Measurements from ENCODE around the gene CDK11A. TPM values are rescaled to one million over a fixed set of nuclear protein-coding genes. Genes with fewer than 3 reads are reported as not detected.

The CDK11A gene
- polyA plus RNA-seq, 1 donor (not counting 4 experiments of a cell fraction or from before 2014, with no cell fraction given) = 3.5 TPM

DNA sequence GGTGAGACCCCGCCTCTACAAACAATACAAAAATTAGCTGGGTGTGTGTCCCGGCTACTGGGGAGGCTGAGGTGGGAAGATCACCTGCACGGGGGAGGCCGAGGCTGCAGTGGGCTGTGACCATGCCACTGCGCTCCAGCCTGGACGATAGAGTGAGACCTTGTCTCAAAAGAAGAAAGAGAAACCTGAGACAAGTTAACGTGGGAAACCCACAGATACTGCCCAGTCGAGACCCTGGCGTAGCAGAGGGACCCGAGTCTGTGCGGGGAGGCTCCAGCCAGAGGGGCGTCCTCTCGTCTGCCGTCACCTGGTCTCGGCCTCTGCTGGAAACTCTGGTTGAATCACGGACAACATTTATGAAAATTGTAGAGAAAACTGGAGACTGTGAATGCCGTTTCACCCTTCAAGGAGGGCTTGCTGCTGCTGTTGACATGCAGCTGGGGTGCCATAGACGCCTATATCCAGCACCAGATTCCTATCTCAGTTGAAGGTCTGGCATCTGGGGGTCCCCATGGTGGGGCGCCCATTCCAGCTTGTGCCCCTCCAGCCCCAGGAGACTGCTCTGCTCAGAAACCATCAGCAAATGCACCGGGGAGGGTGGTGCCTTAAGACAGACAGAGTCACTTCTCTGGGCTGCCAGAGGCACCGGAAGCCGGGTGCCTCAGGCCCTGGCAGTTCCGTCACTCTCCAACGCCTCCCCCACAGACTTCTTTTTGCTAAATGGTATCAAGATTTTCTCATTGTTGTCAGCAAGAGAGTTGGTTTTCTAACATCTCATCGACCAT, 51.8 kb downstream of the CDK11A start:
- FAIRE-seq (no peak), DNase-seq (ENCODE audit: low read depth, low spot score) (no peak)
- dilution Hi-C loops (cut with MboI; ENCODE audit: extremely low pct_ligation_motif_present, low sequenced_read_pairs) = no loop called here
- no peak overlapping the region for H3K27ac ChIP-seq (ENCODE audit: control insufficient read depth, insufficient read depth, low read length)
- no peak overlapping the region for H3K4me2 ChIP-seq (ENCODE audit: control insufficient read depth, extremely low read depth, insufficient read depth, low read depth, low read length)
- TF ChIP-seq, protein P1, sequence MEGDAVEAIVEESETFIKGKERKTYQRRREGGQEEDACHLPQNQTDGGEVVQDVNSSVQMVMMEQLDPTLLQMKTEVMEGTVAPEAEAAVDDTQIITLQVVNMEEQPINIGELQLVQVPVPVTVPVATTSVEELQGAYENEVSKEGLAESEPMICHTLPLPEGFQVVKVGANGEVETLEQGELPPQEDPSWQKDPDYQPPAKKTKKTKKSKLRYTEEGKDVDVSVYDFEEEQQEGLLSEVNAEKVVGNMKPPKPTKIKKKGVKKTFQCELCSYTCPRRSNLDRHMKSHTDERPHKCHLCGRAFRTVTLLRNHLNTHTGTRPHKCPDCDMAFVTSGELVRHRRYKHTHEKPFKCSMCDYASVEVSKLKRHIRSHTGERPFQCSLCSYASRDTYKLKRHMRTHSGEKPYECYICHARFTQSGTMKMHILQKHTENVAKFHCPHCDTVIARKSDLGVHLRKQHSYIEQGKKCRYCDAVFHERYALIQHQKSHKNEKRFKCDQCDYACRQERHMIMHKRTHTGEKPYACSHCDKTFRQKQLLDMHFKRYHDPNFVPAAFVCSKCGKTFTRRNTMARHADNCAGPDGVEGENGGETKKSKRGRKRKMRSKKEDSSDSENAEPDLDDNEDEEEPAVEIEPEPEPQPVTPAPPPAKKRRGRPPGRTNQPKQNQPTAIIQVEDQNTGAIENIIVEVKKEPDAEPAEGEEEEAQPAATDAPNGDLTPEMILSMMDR (optimal IDR thresholded peaks at IDR 0.05 in 1 of 3, IDR thresholded peaks at IDR 0.05 in 1 of 3, conservative IDR thresholded peaks at IDR 0.05 in 1 of 3; ENCODE audit: extremely low read depth in 1 of 3, insufficient read depth in 2 of 3, low read length in 3 of 3) = no peak
- TF ChIP-seq EZH2 (IDR thresholded peaks at IDR 0.05; ENCODE audit: low read length) = no peak
- H3K9ac ChIP-seq (ENCODE audit: control insufficient read depth, extremely low read depth, insufficient read depth, low read length) = no peak overlapping the region
- no peaks in the 10 kb centered on the region for H3K9me1 ChIP-seq (ENCODE audit: control insufficient read depth, extremely low read depth, insufficient read depth, low read length)
- no peaks in the 10 kb centered on the region for H3K79me2 ChIP-seq (ENCODE audit: control insufficient read depth, insufficient read depth, low read length)
- H4K20me1 ChIP-seq (ENCODE audit: control insufficient read depth, extremely low read depth, insufficient read depth, low read length) = no peaks in the 10 kb centered on the region
- no peaks in the 10 kb centered on the region for H3K27me3 ChIP-seq (ENCODE audit: control insufficient read depth, extremely low read depth, insufficient read depth, low read length)
- H3K36me3 ChIP-seq (ENCODE audit: control insufficient read depth in 2 of 2, extremely low read depth in 1 of 2, insufficient read depth in 2 of 2, low read length in 2 of 2) = peaks cover 0 to 5% of the 10 kb centered on the region in 2 experiments
- H3K9me3 ChIP-seq (ENCODE audit: control insufficient read depth, low read depth, low read length) = no peaks in the 10 kb centered on the region
- no peak overlapping the region for H3K4me3 ChIP-seq (ENCODE audit: control insufficient read depth in 2 of 3, extremely low read depth in 1 of 3, insufficient read depth in 2 of 3, low read depth in 1 of 3, low read length in 3 of 3)
- no peak overlapping the region for H2AFZ ChIP-seq (ENCODE audit: control insufficient read depth, low read length)
- H3K4me1 ChIP-seq (ENCODE audit: control insufficient read depth, extremely low read depth, insufficient read depth, low read length) = no peaks in the 10 kb centered on the region

DNA sequence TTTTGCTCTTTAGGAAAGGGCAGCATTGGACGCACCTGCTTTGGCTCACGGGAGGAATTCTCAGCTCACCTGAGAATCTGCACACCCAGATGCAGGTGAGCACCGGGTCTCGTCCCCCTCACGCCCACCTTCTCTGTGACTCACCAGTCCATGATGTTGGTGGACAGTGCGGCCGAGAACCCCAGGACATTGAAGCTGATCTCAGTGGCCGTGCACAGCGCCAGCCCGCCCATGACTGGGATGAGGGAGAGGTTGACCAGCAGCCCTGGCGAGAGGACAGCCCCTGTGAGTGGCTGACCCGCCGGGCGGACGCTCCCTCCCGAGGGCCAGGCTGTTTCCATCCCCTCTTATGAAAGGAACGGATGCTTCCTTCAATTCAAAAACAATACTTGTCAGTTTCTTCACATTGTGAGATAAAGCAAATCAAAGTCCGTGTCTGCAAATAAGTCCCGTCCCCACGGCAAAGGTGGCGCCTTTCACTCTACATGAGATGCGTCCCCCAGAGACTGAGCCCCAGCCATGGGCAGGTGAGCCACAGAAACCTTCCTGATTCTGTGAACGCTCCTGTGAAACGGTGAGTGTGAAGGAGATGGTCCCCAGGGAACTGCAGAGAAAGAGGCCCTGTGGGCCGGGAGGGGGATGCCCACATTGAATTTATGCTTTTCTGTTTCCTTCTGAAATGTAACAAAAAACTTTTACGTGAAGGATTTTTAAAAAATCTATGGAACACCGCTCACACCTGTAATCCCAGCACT, 52.6 kb downstream of the CDK11A start:
- Histone ChIP-seq H3K9ac (ENCODE audit: control insufficient read depth, extremely low read depth, insufficient read depth, low read length) (no peak overlapping the region), H3K79me2 (ENCODE audit: control insufficient read depth, insufficient read depth, low read length) (no peaks in the 10 kb centered on the region), H4K20me1 (ENCODE audit: control insufficient read depth, extremely low read depth, insufficient read depth, low read length) (no peaks in the 10 kb centered on the region), H3K4me1 (ENCODE audit: control insufficient read depth, extremely low read depth, insufficient read depth, low read length) (no peaks in the 10 kb centered on the region), H3K27me3 (ENCODE audit: control insufficient read depth, extremely low read depth, insufficient read depth, low read length) (no peaks in the 10 kb centered on the region), H3K4me2 (ENCODE audit: control insufficient read depth, extremely low read depth, insufficient read depth, low read depth, low read length) (no peak overlapping the region), H3K9me1 (ENCODE audit: control insufficient read depth, extremely low read depth, insufficient read depth, low read length) (no peaks in the 10 kb centered on the region), H3K4me3 (ENCODE audit: control insufficient read depth in 2 of 3, extremely low read depth in 1 of 3, insufficient read depth in 2 of 3, low read depth in 1 of 3, low read length in 3 of 3) (no peak overlapping the region), H3K9me3 (ENCODE audit: control insufficient read depth, low read depth, low read length) (no peaks in the 10 kb centered on the region), H2AFZ (ENCODE audit: control insufficient read depth, low read length) (no peak overlapping the region), H3K36me3 (ENCODE audit: control insufficient read depth in 2 of 2, extremely low read depth in 1 of 2, insufficient read depth in 2 of 2, low read length in 2 of 2) (peaks cover 0 to 5% of the 10 kb centered on the region in 2 experiments), H3K27ac (ENCODE audit: control insufficient read depth, insufficient read depth, low read length) (no peak overlapping the region)
- DNase-seq (ENCODE audit: low read depth, low spot score) (no peak), FAIRE-seq (no peak)
- TF ChIP-seq, protein P1 (optimal IDR thresholded peaks at IDR 0.05 in 1 of 3, IDR thresholded peaks at IDR 0.05 in 1 of 3, conservative IDR thresholded peaks at IDR 0.05 in 1 of 3; ENCODE audit: extremely low read depth in 1 of 3, insufficient read depth in 2 of 3, low read length in 3 of 3) = no peak
- no peak for TF ChIP-seq EZH2 (IDR thresholded peaks at IDR 0.05; ENCODE audit: low read length)
- dilution Hi-C loops (cut with MboI; ENCODE audit: extremely low pct_ligation_motif_present, low sequenced_read_pairs) = no loop called here
